IMR-90 (cell line): ENCODE measurements around the gene CLEC16A. TPM values are rescaled to one million over a fixed set of nuclear protein-coding genes. Genes with fewer than 3 reads are reported as not detected.

Source experiments
- ATAC-seq: fragments of 200-7000 bp; cut with Tn5 transposase; 2 replicates; pipeline ENCODE4 v1.9.1; 2020; ENCODE audit warnings: low read depth, mild to moderate bottlenecking, moderate library complexity
- BruUV-seq: library from RNA; stranded (reverse); fragments of 400-500 nt; replicated peaks from 2 replicates; lab custom pipeline; 2021; lab: Mats Ljungman, UMichigan
- CTCF ChIA-PET: fragments of 300-600 bp; formaldehyde crosslinking; extraction: SDS; loops from one replicate; lab custom pipeline; 2021; ENCODE audit warnings: antibody characterized with exemption; lab: Yijun Ruan, JAX
- POLR2A ChIA-PET: fragments of 300-600 bp; sonication (Branson Sonifier 250); formaldehyde crosslinking; loops from one replicate; lab custom pipeline; 2022; ENCODE audit warnings: antibody characterized with exemption; ENCODE audit not compliant: unreplicated experiment; lab: Charles Lee
- DNase-seq: peaks from one replicate; pipeline ENCODE4 v3.0.0; 2013
- H2AFZ ChIP-seq: replicated peaks from 2 replicates; pipeline ENCODE3; 2013; ENCODE audit warnings: low read length, mild to moderate bottlenecking; ENCODE audit not compliant: poor library complexity
- H2AK5ac ChIP-seq: 2 replicates; pipeline ENCODE4 v1.6.1; 2013; ENCODE audit warnings: low read depth, low read length, inconsistent platforms
- H2AK9ac ChIP-seq: replicated peaks from 2 replicates; pipeline ENCODE3; 2013; ENCODE audit warnings: mild to moderate bottlenecking, low read depth, low read length, moderate library complexity; ENCODE audit not compliant: poor library complexity
- H2BK120ac ChIP-seq: 2 replicates; pipeline ENCODE4 v1.6.1; 2013; ENCODE audit warnings: low read depth, low read length, inconsistent platforms
- H2BK15ac ChIP-seq: 3 replicates; pipeline ENCODE4 v1.6.1; 2013; ENCODE audit warnings: low read depth, low read length, inconsistent platforms
- H2BK20ac ChIP-seq: 2 replicates; pipeline ENCODE4 v1.6.1; 2013; ENCODE audit warnings: low read depth, mild to moderate bottlenecking, inconsistent platforms, low read length, moderate library complexity
- H2BK5ac ChIP-seq: 2 replicates; pipeline ENCODE4 v1.6.1; 2013; ENCODE audit warnings: mild to moderate bottlenecking, low read depth, low read length, inconsistent platforms; ENCODE audit not compliant: poor library complexity, severe bottlenecking
- H3K14ac ChIP-seq: replicated peaks from 2 replicates; pipeline ENCODE4 v1.6.1; 2013; ENCODE audit warnings: low read depth, low read length, inconsistent platforms
- H3K18ac ChIP-seq: 2 replicates; pipeline ENCODE4 v1.6.1; 2013; ENCODE audit warnings: low read depth, low read length, control low read depth
- H3K23ac ChIP-seq: 2 replicates; pipeline ENCODE4 v1.6.1; 2013; ENCODE audit warnings: low read depth, low read length, inconsistent platforms
- H3K27ac ChIP-seq: 2 replicates; pipeline ENCODE4 v1.5.1; 2013; ENCODE audit warnings: mild to moderate bottlenecking, control low read depth, low read length; ENCODE audit not compliant: insufficient read depth
- H3K27me3 ChIP-seq: 2 replicates; pipeline ENCODE4 v1.6.1; 2013; ENCODE audit warnings: low read length; ENCODE audit not compliant: control insufficient read depth, insufficient read depth
- H3K36me3 ChIP-seq: 2 replicates; pipeline ENCODE4 v1.6.1; 2013; ENCODE audit warnings: low read length, mixed read lengths; ENCODE audit not compliant: control insufficient read depth, insufficient read depth
- H3K4ac ChIP-seq: 2 replicates; pipeline ENCODE4 v1.6.1; 2013; ENCODE audit warnings: low read depth, low read length, inconsistent platforms
- H3K4me1 ChIP-seq: 2 replicates; pipeline ENCODE4 v1.6.1; 2013; ENCODE audit warnings: low read length, mixed read lengths; ENCODE audit not compliant: control insufficient read depth, insufficient read depth
- H3K4me2 ChIP-seq: 2 replicates; pipeline ENCODE4 v1.6.1; 2013; ENCODE audit warnings: low read depth, mild to moderate bottlenecking, control low read depth, low read length, moderate library complexity
- H3K4me3 ChIP-seq: 2 replicates; pipeline ENCODE4 v1.5.1; 2013; ENCODE audit warnings: low read depth, mild to moderate bottlenecking, control low read depth, low read length, moderate library complexity; ENCODE audit not compliant: insufficient read depth
- H3K56ac ChIP-seq: 2 replicates; pipeline ENCODE4 v1.6.1; 2013; ENCODE audit warnings: low read length, inconsistent platforms; ENCODE audit not compliant: insufficient read depth; ENCODE audit errors: extremely low read depth
- H3K79me1 ChIP-seq, 2 experiments: 2 replicates each; pipeline ENCODE4 v1.6.1; 2013; ENCODE audit warnings: low read length in 2 of 2, inconsistent platforms in 1 of 2, low read depth in 1 of 2
- H3K9ac ChIP-seq: 2 replicates; pipeline ENCODE4 v1.6.1; 2013; ENCODE audit warnings: low read depth, low read length, control low read depth
- H3K9me1 ChIP-seq: 2 replicates; pipeline ENCODE4 v1.6.1; 2013; ENCODE audit warnings: low read length, inconsistent platforms; ENCODE audit not compliant: insufficient read depth
- H3K9me3 ChIP-seq: 2 replicates; pipeline ENCODE4 v1.6.1; 2013; ENCODE audit warnings: low read length; ENCODE audit not compliant: control insufficient read depth, insufficient read depth
- H4K20me1 ChIP-seq: 2 replicates; pipeline ENCODE4 v1.6.1; 2013; ENCODE audit warnings: low read length, inconsistent platforms; ENCODE audit not compliant: insufficient read depth
- H4K5ac ChIP-seq: 2 replicates; pipeline ENCODE4 v1.6.1; 2013; ENCODE audit warnings: mild to moderate bottlenecking, low read depth, low read length, control low read depth
- H4K8ac ChIP-seq, 2 experiments: 2 replicates each; pipeline ENCODE4 v1.6.1; 2013; ENCODE audit warnings: low read depth in 2 of 2, low read length in 2 of 2, control low read depth in 1 of 2, inconsistent platforms in 1 of 2
- H4K91ac ChIP-seq: 2 replicates; pipeline ENCODE4 v1.6.1; 2013; ENCODE audit warnings: low read depth, low read length, inconsistent platforms; ENCODE audit not compliant: insufficient read depth
- MXI1 ChIP-seq: IDR thresholded peaks from 2 replicates; pipeline ENCODE4 v1.6.1; 2012; ENCODE audit warnings: low read depth, mild to moderate bottlenecking, low read length, moderate library complexity, borderline replicate concordance
- POLR2A ChIP-seq: IDR thresholded peaks from 2 replicates; pipeline ENCODE4 v1.6.1; 2012; ENCODE audit warnings: mild to moderate bottlenecking, low read depth, low read length
- RCOR1 ChIP-seq: IDR thresholded peaks from 2 replicates; pipeline ENCODE4 v1.6.1; 2012; ENCODE audit warnings: mild to moderate bottlenecking, low read length, improper control_type of control experiment; ENCODE audit not compliant: insufficient replicate concordance
- USF2 ChIP-seq: fragments of 150-350 bp; IDR thresholded peaks from 2 replicates; pipeline ENCODE4 v1.6.1; 2017; ENCODE audit warnings: mild to moderate bottlenecking, antibody characterized with exemption, low read length, low read depth
- WGBS, 2 experiments: methylation state at CpG; one replicate each; pipeline versions ENCODE4 v1.1.5 to v1.1.7; 2013; ENCODE audit warnings: missing lambda C conversion rate in 2 of 2; ENCODE audit not compliant: insufficient read length in 1 of 2; ENCODE audit errors: extremely low coverage in 2 of 2; 5-methylcytosine and 5-hydroxymethylcytosine counted together
- dilution Hi-C: fragments of 300-500 bp; cut with HindIII; formaldehyde crosslinking; loops from one replicate; pipeline ENCODE4 v1.14.3; 2018; ENCODE audit warnings: low sequenced_read_pairs; ENCODE audit not compliant: unreplicated experiment
- in situ Hi-C: fragments of 300-500 bp; cut with MboI; formaldehyde crosslinking; loops from 3 replicates; pipeline ENCODE4 v1.14.3; 2019; ENCODE audit warnings: low sequenced_read_pairs, inconsistent platforms, mixed read lengths
- intact Hi-C: fragments of 100-400 bp; cut with micrococcal nuclease; formaldehyde crosslinking; loops from 2 replicates; pipeline ENCODE4 v1.10.0; 2022
- polyA plus RNA-seq, 3 experiments: library from polyadenylated mRNA; depleted of rRNA; stranded (reverse); fragments of >200 nt; gene quantifications; 2 replicates each; pipeline ENCODE4 v1.2.3, GENCODE V29; 2012; ENCODE audit warnings: low replicate concordance in 1 of 3
- total RNA-seq: library from RNA; depleted of rRNA; stranded (reverse); fragments of >200 nt; gene quantifications from 2 replicates; pipeline ENCODE4 v1.2.3, GENCODE V29; 2012

CLEC16A gene
- total and polyA plus RNA-seq, 2 of the 4 experiments (the other 2 are of a cell fraction): 15.9 to 16.5 TPM

GRCh38 chr16:10965440-10966061 lies 21.2 kb downstream of the CLEC16A start:
- TF ChIP-seq RCOR1: no peak
- TF ChIP-seq POLR2A: no peak
- TF ChIP-seq MXI1: no peak
- no peak for TF ChIP-seq USF2
- no peak overlapping the region for H3K4ac ChIP-seq
- H2BK20ac ChIP-seq: no peak overlapping the region; the same call in 1 of the 2 replicates
- no TSS peak for BruUV-seq
- H4K20me1 ChIP-seq: peaks cover 5% of the 10 kb centered on the region; the same call in 1 of the 2 replicates
- H3K4me3 ChIP-seq: no peak overlapping the region
- no peak overlapping the region for H2BK5ac ChIP-seq
- peaks cover 16% of the 10 kb centered on the region for H3K36me3 ChIP-seq
- H3K27ac ChIP-seq: no peak overlapping the region
- no peaks in the 10 kb centered on the region for H3K27me3 ChIP-seq
- H4K5ac ChIP-seq: no peak overlapping the region
- H3K9me3 ChIP-seq: no peaks in the 10 kb centered on the region
- DNase-seq (no peak), ATAC-seq (no peak)
- no peak overlapping the region for H2AFZ ChIP-seq
- CTCF ChIA-PET: interaction anchor here (0.6 to 1.2 kb wide), 3 partner anchors 12 to 293 kb away, joined by 3 read pairs; no protein-coding TSS in a partner anchor
- no peak overlapping the region for H3K18ac ChIP-seq
- H4K91ac ChIP-seq: no peak overlapping the region
- H2BK120ac ChIP-seq: no peak overlapping the region
- peaks cover 6 to 50% of the 10 kb centered on the region in 2 experiments for H3K79me1 ChIP-seq
- H3K4me2 ChIP-seq: no peak overlapping the region
- H2BK15ac ChIP-seq: no peak overlapping the region
- WGBS, 2 experiments: no CpG with 5 or more reads among the region's 6 CpGs
- intact Hi-C loops: loop anchor here (10.0 kb wide), 2 partner anchors 679 to 749 kb away; no protein-coding TSS in a partner anchor
- H2AK9ac ChIP-seq: no peak overlapping the region
- no peak overlapping the region for H2AK5ac ChIP-seq
- no peak overlapping the region for H3K23ac ChIP-seq
- no peak overlapping the region for H4K8ac ChIP-seq
- dilution Hi-C loops: no loop called here
- in situ Hi-C loops: loop anchor here (5.0 to 25.0 kb wide), 6 partner anchors 287 to 847 kb away; a partner anchor contains a TSS
- no peak overlapping the region for H3K56ac ChIP-seq
- H3K9ac ChIP-seq: no peak overlapping the region
- H3K4me1 ChIP-seq: peaks cover 13% of the 10 kb centered on the region
- POLR2A ChIA-PET: interaction anchor here (1.4 kb wide), 1 partner anchor 290 kb away, joined by 9 read pairs; the partner anchor contains the start of gene SOCS1
- peaks cover 3% of the 10 kb centered on the region; the same call in 1 of the 2 replicates for H3K9me1 ChIP-seq
- no peak overlapping the region for H3K14ac ChIP-seq
